HG03159 (cell line): ENCODE measurements around the gene TEX26.

Source experiments
- ATAC-seq: cut with Tn5 transposase; IDR thresholded peaks from one replicate; pipeline ENCODE4 v1.9.1; 2021; ENCODE audit warnings: mild to moderate bottlenecking, moderate library complexity; ENCODE audit not compliant: unreplicated experiment

TEX26 gene

DNA sequence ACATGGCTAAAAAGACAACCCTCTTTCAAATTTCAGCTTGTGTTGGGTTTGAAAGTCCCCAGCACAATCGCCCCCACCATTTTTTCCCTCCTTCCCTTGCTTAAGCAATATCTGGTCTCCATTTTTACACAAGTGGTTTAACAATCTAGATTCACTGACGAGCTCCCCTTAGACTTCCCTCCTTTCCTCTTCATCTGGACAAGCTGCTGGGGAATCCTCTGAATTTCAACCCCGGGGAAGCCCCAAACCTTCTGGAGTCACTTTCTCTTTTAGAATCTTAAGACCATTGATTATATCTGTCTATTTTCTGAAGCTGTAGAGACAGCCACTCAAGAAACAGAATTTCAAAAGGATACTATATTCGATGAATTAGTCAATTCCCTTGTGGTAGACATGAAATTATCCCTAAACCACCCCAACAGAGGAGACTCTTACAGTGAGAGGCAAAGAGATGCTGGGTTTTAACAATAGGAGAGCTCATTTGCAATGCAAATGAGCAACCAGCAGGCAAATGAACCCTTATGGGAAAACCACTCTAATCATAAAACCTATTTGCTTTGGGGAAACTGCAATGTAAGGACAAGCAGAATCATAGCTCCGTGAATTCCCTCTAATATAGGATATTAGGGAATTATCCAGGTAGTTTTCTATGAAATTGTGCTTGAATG lies 78.9 kb downstream of the TEX26 start:
- no peak for ATAC-seq

GRCh38 chr13:31011901-31012654 lies 79.6 kb downstream of the TEX26 start:
- no peak for ATAC-seq

GRCh38 chr13:31012655-31013024 lies 80.2 kb downstream of the TEX26 start:
- ATAC-seq: no peak

DNA sequence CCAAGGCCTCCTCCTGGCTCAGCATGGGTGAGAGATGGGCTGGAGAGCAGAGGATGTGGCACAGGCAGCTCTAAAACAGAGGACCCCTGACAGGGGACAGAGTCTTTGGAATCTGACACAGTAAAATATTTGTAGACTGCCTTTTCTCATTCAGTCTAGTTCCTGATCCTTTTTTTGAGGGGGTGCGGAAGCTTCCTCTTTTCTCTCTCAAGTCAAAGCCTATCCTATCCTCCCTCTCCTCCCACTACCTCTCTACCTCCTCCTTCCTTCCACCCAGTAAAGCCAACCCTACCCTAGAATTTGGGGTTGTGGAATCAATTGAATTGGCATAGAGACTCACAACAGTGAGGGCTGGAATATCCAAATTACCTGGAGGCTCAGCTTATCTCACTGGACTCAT lies 82.0 kb downstream of the TEX26 start:
- ATAC-seq: no peak

GRCh38 chr13:31015199-31015598 lies 82.7 kb downstream of the TEX26 start:
- no peak for ATAC-seq

- no peak for ATAC-seq
These were observed 84.2 kb downstream of the TEX26 start for GRCh38 chr13:31016342-31017325.

- no peak for ATAC-seq
These were observed 86.1 kb downstream of the TEX26 start for GRCh38 chr13:31018511-31018910.

- no peak for ATAC-seq
These were observed 88.5 kb downstream of the TEX26 start for GRCh38 chr13:31020996-31021395.

DNA sequence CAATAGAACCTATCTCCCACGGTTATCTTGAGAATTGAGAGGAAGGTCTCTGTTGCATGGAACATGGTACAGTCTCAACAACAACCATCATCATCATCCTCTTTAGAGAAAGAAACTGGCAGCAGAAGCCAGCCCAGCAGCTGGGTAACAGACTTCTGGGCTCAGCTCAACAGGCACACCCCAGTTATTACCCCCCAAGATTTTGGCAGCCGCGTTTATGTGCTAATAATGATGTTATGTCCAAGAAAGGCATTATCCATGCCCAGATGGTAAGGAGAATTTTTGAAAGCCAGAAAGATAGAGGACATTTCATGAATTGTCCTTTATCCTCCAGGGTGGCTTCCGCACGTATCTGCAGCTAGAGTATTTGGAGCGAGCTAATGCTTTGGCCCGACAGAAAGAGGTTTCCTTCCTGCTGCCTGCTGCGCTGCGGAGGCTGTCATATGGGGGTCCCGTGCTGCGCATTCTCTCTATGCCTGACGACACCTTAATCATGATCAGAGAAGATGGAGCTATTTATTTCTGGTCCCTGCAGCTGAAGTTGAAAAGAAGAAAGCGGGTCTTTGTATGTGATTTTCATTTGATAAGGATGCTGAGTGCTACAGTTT lies 89.9 kb downstream of the TEX26 start:
- ATAC-seq: no peak

DNA sequence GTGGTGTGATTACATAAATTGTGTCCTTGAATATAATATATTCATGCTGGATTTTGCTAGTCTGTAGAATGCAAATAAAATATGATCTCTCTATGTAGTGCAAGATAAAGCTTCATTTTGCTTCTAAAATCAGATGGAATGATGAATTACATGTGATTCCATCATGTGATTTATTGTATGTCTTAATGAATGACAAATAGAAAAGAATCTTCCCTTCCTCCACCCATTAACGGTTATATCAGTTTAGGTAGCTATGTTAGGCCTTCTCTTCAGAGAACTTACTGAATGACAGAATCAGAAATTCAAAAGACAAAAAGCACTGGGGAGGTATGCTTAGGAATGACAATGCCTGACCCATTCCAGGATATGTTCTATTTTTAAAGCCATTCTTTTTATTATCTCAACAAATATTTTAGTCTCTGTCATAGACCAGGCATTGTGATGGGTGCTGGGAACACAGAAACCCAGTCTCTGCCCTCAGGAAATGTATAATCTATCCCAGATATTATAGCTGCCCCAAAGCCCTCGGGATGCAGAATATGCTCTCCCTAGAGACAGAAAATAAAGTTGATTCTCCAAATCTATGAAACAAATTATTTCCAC lies 90.6 kb downstream of the TEX26 start:
- no peak for ATAC-seq
